ENCODE results near the gene TMEM187. TPM values are rescaled to one million over a fixed set of nuclear protein-coding genes. Genes with fewer than 3 reads are reported as not detected.

The TMEM187 gene
- total RNA-seq, 4 donors from 2014 or later: 3.8 to 10.7 (median 8.7) TPM

DNA sequence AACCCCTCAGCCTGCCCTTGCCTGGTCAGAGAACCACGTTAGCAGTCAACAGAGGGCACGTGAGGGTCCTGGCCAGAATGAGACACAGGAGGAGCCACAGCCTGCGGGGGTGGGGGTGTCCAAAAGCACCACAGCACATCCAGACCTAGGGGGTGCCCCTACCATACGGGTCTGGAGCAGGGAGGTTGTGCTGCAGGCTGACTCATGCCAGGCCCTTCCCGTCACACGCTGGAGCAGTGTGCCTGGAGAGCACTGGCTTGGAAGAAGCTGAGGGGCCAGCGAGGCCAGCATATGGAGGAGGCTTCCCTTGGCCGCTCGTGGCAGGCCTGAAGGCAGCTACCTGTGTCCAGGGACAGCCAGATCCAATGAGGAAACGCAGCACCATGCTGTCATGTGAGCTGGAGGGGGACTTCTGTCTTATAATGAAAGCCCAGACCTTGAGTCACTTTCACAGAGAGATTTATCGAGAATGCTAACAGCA, 48.6 kb downstream of the TMEM187 start:
- H3K36me3 ChIP-seq: no peaks in the 10 kb centered on the region
- H3K27ac ChIP-seq: peak overlapping the region in 1 of 3 donors; percentile 68
- no peak for TF ChIP-seq POLR2A (IDR thresholded peaks at IDR 0.05)
- TF ChIP-seq, protein P1, sequence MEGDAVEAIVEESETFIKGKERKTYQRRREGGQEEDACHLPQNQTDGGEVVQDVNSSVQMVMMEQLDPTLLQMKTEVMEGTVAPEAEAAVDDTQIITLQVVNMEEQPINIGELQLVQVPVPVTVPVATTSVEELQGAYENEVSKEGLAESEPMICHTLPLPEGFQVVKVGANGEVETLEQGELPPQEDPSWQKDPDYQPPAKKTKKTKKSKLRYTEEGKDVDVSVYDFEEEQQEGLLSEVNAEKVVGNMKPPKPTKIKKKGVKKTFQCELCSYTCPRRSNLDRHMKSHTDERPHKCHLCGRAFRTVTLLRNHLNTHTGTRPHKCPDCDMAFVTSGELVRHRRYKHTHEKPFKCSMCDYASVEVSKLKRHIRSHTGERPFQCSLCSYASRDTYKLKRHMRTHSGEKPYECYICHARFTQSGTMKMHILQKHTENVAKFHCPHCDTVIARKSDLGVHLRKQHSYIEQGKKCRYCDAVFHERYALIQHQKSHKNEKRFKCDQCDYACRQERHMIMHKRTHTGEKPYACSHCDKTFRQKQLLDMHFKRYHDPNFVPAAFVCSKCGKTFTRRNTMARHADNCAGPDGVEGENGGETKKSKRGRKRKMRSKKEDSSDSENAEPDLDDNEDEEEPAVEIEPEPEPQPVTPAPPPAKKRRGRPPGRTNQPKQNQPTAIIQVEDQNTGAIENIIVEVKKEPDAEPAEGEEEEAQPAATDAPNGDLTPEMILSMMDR (IDR thresholded peaks at IDR 0.05): no peak
- no peak overlapping the region for H3K4me3 ChIP-seq (replicated peaks in 1 of 3)
- no peaks in the 10 kb centered on the region for H3K9me3 ChIP-seq
- H3K4me1 ChIP-seq: peaks cover 9 to 37% of the 10 kb centered on the region in 2 donors
- no peak for DNase-seq
- no peaks in the 10 kb centered on the region for H3K27me3 ChIP-seq
- intact Hi-C loops (cut with DNase I): no loop called here
- WGBS, 2 donors: 84 to 88% methylated on average over 1 to 3 of the region's 11 CpGs

DNA sequence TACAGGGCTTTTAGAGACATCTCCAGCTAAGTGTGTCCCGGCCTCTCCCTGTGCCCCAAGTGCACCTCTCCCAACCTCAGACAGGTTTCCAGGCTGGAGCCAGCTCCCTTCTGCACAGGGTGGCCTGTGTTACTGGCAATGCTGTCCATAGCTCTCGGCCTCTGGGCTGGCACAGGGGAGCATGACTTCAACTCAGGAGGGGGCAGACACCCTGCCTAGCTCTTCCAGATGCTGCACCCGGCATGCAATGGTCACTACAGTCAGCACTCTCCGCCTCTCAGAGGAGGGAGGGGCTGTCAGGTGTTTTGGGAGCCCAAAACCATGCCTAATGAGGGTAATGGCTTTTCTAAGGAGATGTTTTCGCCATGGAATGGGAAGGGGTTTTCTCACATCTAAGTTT, 49.6 kb downstream of the TMEM187 start:
- no peak for DNase-seq
- H3K27ac ChIP-seq: no peak overlapping the region
- TF ChIP-seq, protein P1 (IDR thresholded peaks at IDR 0.05): no peak
- no peak for TF ChIP-seq POLR2A (IDR thresholded peaks at IDR 0.05)
- H3K36me3 ChIP-seq: no peaks in the 10 kb centered on the region
- no peaks in the 10 kb centered on the region for H3K9me3 ChIP-seq
- H3K4me1 ChIP-seq: peaks cover 9 to 41% of the 10 kb centered on the region in 2 donors
- H3K27me3 ChIP-seq: no peaks in the 10 kb centered on the region
- WGBS, 2 donors: 84 to 94% methylated on average over 3 to 5 of the region's 5 CpGs
- no peak overlapping the region for H3K4me3 ChIP-seq (replicated peaks in 1 of 3)
- intact Hi-C loops (cut with DNase I): no loop called here

DNA sequence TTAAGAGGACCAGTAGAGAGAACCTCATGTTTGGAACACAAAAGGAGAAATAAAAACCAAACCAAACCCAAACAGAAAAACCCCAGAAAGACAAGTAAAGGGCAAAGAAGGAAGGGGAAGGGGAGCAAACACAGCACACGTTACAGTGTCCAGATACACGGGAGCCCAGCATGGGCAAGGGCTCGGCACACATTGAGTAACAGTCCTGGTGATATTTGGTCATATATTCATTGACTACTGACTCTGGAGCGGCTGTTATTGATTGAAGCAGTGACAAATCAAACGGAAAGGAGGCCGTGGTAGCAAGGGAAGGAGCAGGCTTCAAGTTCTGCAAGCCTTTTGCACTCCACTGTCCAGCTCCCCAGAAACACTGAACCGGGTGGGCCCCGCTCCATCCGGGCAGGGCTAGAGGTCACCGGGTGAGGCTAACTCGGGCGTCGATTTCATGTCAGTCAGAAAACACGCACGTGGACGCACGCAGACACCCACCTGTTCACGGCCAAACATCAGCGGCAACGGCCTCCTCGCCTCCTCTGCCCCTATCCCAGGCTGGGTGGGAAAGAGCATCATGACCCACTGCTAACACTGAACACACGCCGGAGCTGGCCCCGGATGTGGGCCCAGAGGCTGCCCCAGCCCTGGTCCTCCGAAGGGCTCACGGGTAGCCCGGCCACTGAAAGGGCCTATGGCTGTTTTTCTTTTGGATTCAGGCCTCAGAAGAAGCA, 50.9 kb downstream of the TMEM187 start:
- intact Hi-C loops (cut with DNase I): no loop called here
- TF ChIP-seq POLR2A (IDR thresholded peaks at IDR 0.05): no peak
- TF ChIP-seq, protein P1 (IDR thresholded peaks at IDR 0.05): no peak
- DNase-seq: no peak
- Histone ChIP-seq H3K4me1 (peaks cover 9 to 41% of the 10 kb centered on the region in 2 donors), H3K27me3 (no peaks in the 10 kb centered on the region), H3K4me3 (replicated peaks in 1 of 3) (no peak overlapping the region), H3K27ac (peak overlapping the region in 2 of 3 donors; percentile 24 to 41), H3K36me3 (no peaks in the 10 kb centered on the region), H3K9me3 (no peaks in the 10 kb centered on the region)
- WGBS, 2 donors: 77 to 80% methylated on average over 6 to 10 of the region's 27 CpGs

DNA sequence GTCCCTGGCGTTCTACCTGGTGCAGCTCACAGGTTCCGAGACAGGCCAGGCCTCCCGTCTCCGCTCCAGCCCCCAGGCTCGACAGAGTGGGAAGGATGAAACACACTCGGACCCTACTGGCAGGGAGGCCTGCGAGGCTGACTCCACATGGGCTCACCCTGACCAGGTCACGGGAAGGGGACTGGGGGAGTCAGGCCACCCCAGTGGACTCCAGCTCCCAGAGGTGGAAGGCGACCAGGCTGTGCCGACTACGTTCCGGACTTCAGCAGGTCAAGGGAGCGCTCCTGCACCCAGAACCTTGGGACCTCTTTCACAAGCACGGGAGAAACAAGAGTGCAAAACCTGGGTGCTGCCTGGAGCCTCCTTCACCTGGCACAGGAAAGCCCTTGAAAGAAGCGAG, 51.7 kb downstream of the TMEM187 start:
- Histone ChIP-seq H3K27ac (peak overlapping the region in 1 of 3 donors; percentile 25), H3K27me3 (no peaks in the 10 kb centered on the region)
- intact Hi-C loops (cut with DNase I): no loop called here

More for the DNA sequence above, 51.7 kb downstream of the TMEM187 start:
- H3K4me3 ChIP-seq (replicated peaks in 1 of 3): no peak overlapping the region
- WGBS, 2 donors: 90 to 99% methylated on average over 3 to 9 of the region's 15 CpGs
- H3K9me3 ChIP-seq: no peaks in the 10 kb centered on the region
- H3K36me3 ChIP-seq: no peaks in the 10 kb centered on the region
- H3K4me1 ChIP-seq: peaks cover 5 to 33% of the 10 kb centered on the region in 2 donors
- TF ChIP-seq, protein P1 (IDR thresholded peaks at IDR 0.05): no peak
- TF ChIP-seq POLR2A (IDR thresholded peaks at IDR 0.05): no peak
- no peak for DNase-seq

All from thyroid gland (tissue), 4 donors.